Left ventricle myocardium superior (tissue), 1 donor: ENCODE data around the gene AP2S1. TPM values are rescaled to one million over a fixed set of nuclear protein-coding genes. Genes with fewer than 3 reads are reported as not detected.
"Not testable (repeated sequence)": the region's sequence is repeated elsewhere in the genome, so short reads cannot be mapped to it uniquely, and the experiment has no call there.

Source experiments
- ATAC-seq: fragments of 200-7000 bp; cut with Tn5 transposase; one replicate; pipeline ENCODE4 v1.9.1; 2020; ENCODE audit warnings: mild to moderate bottlenecking, moderate library complexity
- DNase-seq: peaks from one replicate; pipeline ENCODE4 v3.0.0-alpha.2; 2020
- intact Hi-C: fragments of 100-400 bp; cut with micrococcal nuclease; formaldehyde crosslinking; loops from one replicate; pipeline ENCODE4 v1.11.0; 2022
- total RNA-seq: library from RNA; stranded (reverse); fragmentation: NEBNext Ultra II Directional; extraction: Animal tissue kit (Norgen Biotek cat#: 25700); gene quantifications from one replicate; pipeline ENCODE4 v1.2.1, GENCODE V29; 2021
- donor health status: DM: no; HTN: yes; CAD: no; lungs with severe emphysema.

AP2S1 gene
- total RNA-seq, 1 donor from 2014 or later = 85.2 TPM

DNA sequence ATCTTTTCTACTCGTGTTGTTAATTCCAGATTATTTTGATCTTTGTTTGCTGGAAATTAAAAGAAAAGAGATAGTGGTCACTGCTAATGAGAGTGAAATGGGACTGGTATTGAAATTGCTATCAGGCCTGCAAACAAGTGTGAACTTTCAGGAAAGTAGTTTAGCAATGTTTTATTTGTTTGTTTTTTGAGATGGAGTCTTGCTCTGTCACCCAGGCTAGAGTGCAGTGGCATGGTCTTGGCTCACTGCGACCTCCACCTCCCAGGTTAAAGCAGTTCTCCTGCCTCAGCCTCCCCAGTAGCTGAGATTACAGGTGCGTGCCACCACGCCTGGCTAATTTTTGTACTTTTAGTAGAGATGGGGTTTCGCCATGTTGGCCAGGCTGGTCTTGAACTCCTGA, 20.5 kb upstream of the AP2S1 start:
- ATAC-seq, DNase-seq, intact Hi-C loops: not testable (repeated sequence)

DNA sequence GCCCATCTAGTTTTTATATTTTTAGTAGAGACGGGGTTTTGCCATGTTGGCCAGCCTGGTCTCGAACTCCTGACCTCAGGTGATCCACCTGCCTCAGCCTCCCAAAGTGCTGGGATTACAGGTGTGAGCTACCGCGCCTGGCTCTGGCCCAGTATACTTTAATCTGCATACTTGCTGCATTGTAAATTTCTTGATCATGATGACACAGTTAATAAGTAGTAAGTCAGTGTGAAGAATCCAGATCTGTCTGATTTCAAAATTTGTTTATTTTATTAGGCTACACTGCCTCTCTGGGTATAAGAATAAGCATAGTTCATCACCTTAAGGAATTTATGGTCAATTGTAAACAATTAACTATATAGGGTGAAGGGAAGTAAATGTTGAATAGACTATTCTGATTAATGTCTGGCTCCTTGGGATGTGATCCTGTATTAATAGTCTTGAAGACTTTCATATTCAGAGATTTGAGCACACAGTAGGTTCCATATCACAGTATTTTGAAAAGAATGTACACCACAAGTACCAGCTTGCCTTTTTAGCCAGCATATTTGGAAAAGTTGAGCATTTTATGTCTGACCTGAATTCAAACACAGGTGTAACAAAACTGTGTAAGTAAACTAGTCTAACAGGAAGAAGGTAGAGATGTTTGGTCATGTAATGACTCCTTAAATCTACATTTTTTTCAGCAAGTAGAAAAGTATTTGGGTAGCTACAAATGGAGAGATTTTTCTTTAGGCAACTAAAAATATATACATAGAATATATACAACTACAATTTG, 17.6 kb upstream of the AP2S1 start:
- intact Hi-C loops = no loop called here
- no peak for DNase-seq
- no peak for ATAC-seq

DNA sequence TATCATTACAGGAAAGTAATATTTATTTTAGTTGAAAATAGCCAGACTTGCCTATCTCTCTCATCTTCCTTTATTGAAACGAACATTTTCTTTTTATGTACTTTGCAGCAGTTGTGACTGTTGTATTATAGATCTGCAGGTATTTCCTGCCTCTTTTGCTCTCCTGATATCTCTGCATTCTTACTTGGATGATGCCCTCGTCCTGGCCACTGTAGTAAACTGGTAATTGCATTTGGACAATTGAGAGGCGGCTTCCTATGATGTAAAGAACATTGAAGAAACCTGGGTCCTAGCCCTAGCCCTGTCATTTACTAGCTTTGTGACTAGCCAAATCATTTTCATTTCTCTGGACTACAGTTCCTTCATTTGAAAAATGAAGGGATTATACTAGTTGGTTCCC, 16.5 kb upstream of the AP2S1 start:
- intact Hi-C loops = no loop called here
- DNase-seq (no peak), ATAC-seq (no peak)

DNA sequence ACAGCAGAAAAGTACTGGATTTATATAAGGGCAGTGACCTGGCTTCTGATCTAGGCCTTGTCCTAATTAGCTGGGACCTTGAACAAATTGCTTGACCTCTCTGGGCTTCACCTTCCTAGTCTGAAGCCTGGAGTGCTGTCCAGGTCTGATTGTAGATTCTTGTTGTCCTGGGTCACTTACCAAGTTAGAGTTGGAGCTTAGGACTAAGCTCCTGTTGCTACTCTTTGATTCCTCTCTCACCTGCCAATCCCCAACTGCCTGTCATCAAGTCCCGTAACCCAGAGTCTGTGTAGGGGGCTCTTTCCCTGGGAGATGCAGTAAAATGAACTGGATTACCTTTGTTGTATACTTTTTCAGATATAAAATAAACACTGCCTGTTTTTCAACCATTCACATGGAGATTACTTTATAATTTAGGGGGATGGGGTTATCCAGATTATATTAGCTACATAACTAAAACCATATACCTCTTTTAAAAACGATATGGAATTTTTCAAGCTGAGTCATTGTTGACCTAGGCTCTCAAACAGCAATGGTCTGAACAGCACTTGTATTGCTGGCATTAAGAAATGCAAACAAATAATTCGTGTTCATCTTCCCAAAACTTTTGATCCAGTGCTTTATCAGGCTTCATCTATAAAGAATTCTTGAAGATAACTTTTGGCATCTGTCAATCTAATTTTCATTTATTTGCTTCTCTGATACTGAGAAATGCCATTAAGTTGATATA, 15.9 kb upstream of the AP2S1 start:
- intact Hi-C loops = no loop called here
- no peak for ATAC-seq

GRCh38 chr19:46863818-46864629, 13.4 kb upstream of the AP2S1 start:
- intact Hi-C loops = no loop called here
- ATAC-seq (no peak), DNase-seq (no peak)

More for the DNA sequence above, 15.9 kb upstream of the AP2S1 start:
- no peak for DNase-seq

- DNase-seq (no peak), ATAC-seq (no peak)
- intact Hi-C loops = no loop called here
These were observed 12.5 kb upstream of the AP2S1 start for GRCh38 chr19:46862974-46863632.

- DNase-seq (no peak), ATAC-seq (no peak)
- intact Hi-C loops = no loop called here
These were observed 11.8 kb upstream of the AP2S1 start for GRCh38 chr19:46862503-46862834.

GRCh38 chr19:46861691-46862502, 11.3 kb upstream of the AP2S1 start:
- ATAC-seq = no peak
- intact Hi-C loops = no loop called here
- DNase-seq = no peak

GRCh38 chr19:46860846-46861690, 10.4 kb upstream of the AP2S1 start, which contains the start of gene ARHGAP35:
Gene ARHGAP35, plus strand, starts transcription at chr19:46860997. Its CDS starts 57,679 bp downstream, at chr19:46918676.
- ATAC-seq (peak; percentile 0), DNase-seq (peak; percentile 59)
- intact Hi-C loops = no loop called here

DNA sequence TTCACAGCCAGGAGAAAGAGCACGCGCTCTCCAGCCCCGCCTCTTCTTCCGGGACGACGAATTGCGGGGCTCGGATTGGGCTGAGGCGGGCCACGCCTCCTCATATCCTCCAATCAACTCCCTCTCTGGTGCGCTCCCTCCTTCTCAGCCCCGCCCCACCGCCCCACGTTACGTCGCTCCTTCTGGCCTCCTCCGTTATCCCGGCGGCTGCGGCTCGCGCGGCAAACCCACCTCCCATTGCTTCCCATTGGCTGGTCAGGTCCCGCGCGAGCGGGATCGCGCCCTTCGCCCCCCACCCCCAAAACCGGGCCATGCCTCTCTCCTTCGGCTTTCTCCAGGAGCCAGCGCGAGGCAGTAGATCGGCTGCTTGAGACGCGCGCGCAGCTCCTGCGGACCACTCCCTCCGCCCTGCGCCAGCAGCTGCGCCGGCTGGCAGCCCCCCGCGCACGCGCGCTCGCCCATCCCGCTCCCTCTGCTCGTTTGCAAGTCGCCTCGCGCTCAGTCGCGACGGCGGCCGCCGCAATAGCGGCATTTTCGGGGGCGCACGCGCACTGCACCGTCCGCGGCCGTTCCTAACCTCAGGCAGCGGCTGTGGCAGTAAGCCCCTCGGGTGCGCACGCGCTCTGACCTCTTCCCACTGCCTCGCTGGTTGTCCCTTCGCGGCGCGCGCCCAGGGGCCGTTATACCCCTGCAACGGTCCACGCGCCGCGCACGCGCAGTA, 9.6 kb upstream of the AP2S1 start:
- DNase-seq (peak; percentile 98), ATAC-seq (peak; percentile 84)
- intact Hi-C loops = no loop called here

GRCh38 chr19:46859637-46860124, 9.0 kb upstream of the AP2S1 start:
- intact Hi-C loops = loop anchor here (5.0 kb wide), 1 partner anchor 133 kb away; no protein-coding TSS in a partner anchor
- ATAC-seq = no peak
- DNase-seq = peak; percentile 83

DNA sequence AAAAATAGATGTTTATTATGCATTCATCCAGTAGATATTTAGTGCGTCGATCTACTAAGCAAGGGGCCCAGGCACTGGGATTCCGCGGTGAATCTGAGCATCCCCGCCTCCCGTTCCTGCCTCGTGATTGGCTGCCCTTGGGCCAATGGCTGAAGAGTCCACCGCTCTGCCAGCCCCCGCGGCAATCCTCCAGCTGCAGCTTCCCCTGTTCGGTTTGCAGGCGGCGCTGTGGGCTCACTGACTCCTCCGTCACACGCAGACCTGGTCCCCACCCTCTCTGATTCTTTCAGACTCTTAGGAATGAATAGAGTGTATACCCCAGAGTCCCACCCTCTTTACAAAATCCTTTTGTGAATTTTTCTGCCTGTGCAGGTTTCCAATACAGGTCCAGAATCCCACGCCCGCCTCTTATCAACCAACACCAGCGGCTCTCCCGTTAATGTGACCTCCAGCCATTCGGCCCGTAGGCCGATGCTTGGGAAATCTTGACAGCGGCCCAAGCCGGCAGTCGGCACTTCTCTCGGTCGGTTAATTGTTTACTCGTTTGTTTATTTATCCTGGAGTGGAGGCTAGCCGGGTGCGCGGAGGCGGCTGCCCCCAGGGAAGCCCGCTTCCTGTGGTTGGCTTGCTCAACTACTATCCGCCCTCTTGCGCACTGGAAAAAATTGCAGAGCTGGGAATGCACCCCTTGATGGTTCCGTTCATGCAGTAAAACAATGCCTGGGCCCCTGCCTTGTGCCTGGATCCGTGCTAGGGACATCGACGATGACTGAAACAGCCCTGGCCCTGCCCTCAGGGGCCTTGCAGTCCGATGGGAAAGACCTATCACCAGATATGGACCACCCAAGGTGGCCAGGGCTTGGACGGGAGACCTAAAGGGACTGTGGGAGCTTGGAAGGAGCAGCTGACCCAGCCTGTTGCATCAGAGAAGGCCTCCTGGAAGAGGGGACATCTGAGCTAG, 5.7 kb upstream of the AP2S1 start:
- intact Hi-C loops = loop anchor here (5.0 kb wide), 1 partner anchor 136 kb away; no protein-coding TSS in a partner anchor
- DNase-seq = peak; percentile 98
- peak; percentile 65 for ATAC-seq

DNA sequence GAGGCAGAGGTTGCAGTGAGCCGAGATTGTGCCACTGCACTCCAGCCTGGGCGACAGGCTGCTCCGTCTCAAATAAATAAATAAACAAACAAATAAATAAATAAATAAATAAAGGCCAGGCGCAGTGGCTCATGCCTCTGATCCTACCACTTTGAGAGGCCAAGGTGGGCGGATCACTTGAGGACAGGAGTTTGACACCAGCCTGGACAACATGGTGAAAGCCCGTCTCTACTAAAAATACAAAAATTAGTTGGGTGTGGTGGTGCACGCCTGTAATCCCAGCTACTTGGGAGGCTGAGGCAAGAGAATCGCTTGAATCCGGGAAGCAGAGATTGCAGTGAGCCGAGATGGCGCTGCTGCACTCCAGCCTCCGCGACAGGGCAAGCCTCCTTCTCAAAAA, 4.1 kb upstream of the AP2S1 start:
- DNase-seq, ATAC-seq: not testable (repeated sequence)
- intact Hi-C loops = loop anchor here (5.0 kb wide), 1 partner anchor 138 kb away; no protein-coding TSS in a partner anchor

DNA sequence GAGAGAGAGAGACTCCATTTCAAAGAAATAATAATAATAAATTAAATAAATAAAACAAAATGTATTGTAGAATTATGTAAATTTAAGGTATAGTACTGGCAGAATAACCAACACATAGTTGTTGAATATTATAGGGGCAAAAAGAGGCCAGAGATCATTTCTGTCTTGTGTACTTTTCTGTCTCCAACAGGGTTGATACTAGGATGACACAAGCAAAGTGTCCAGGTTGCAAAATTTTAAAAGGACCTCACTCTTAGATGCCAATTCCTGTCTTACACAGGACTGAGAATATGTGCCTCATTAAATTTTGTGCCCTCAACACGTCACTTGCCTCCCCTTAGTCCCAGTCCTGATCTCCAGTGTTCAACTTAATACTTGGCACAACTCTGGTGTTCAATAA, 2.2 kb upstream of the AP2S1 start:
- ATAC-seq = no peak
- DNase-seq = no peak
- intact Hi-C loops = no loop called here

DNA sequence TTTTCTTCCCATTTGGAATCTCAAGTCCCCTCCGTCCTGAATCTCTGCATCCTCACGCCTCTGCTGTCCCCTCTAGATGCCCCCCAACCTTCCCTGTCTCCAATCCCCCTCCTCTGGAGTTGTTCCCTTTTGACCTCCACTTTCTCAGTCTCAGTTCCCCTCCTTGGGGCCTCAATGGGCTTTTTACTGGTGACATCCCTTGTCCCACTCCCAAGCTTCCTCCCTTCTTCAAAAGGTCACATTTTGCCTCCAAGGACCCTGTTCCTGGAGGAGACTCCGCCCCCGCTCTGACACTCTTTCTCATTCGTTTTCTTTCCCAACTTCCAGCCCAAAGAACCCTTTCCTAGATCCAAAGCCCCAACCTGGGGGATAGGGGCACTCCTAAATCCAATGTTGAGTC, 1.0 kb downstream of the AP2S1 start:
- ATAC-seq = no peak
- no peak for DNase-seq
- intact Hi-C loops = no loop called here

GRCh38 chr19:46848389-46848788, 2.3 kb downstream of the AP2S1 start:
- no peak for ATAC-seq
- intact Hi-C loops = no loop called here
- no peak for DNase-seq
